ENCODE measurements around the gene ZSCAN9.

Gene ZSCAN9

DNA sequence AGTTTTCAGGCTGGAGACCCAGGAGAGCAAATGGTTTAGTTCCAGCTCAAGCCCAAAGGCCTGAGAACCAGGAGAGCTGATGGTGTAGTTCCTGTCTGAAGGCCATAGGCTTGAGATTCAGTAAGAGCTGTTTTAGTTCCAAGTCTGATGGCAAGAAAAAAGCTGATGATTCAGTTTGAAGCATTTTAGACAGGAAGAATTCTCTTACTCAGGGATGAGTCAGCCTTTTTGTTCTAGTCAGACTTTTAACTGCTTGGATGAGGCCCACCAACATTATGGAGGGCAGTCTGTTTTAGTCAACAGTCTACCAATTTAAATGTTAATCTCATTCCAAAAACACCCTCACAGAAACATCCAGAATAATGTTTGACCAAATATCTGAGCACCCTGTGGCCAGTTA is 44.4 kb downstream of the ZSCAN9 start:
- H3K4me3 ChIP-seq (ENCODE audit: low read length): no peak overlapping the region
- no peak for TF ChIP-seq ZNF274 (IDR thresholded peaks at IDR 0.05; ENCODE audit: low read depth, low read length)

- H3K4me3 ChIP-seq (ENCODE audit: low read length): no peak overlapping the region
- TF ChIP-seq ZNF274 (IDR thresholded peaks at IDR 0.05; ENCODE audit: low read depth, low read length): no peak
Measured at GRCh38 chr6:28274888-28275287, 49.8 kb downstream of the ZSCAN9 start.

- TF ChIP-seq ZNF274 (IDR thresholded peaks at IDR 0.05; ENCODE audit: low read depth, low read length): no peak
- no peak overlapping the region for H3K4me3 ChIP-seq (ENCODE audit: low read length)
Measured at GRCh38 chr6:28277746-28278145, 52.7 kb downstream of the ZSCAN9 start.

- peak overlapping the region; percentile 67 for H3K4me3 ChIP-seq (ENCODE audit: low read length)
- no peak for TF ChIP-seq ZNF274 (IDR thresholded peaks at IDR 0.05; ENCODE audit: low read depth, low read length)
Measured at GRCh38 chr6:28280595-28281287, 55.7 kb downstream of the ZSCAN9 start.

- H3K4me3 ChIP-seq (ENCODE audit: low read length): peak within 1 kb of the TSS; percentile 67
- no peak for TF ChIP-seq ZNF274 (IDR thresholded peaks at IDR 0.05; ENCODE audit: low read depth, low read length)
Measured at GRCh38 chr6:28281288-28282064, 56.4 kb downstream of the ZSCAN9 start, which contains the start of gene PGBD1. PGBD1 (plus strand) TSS chr6:28281572; CDS start chr6:28283814, 2,242 bp downstream.

DNA sequence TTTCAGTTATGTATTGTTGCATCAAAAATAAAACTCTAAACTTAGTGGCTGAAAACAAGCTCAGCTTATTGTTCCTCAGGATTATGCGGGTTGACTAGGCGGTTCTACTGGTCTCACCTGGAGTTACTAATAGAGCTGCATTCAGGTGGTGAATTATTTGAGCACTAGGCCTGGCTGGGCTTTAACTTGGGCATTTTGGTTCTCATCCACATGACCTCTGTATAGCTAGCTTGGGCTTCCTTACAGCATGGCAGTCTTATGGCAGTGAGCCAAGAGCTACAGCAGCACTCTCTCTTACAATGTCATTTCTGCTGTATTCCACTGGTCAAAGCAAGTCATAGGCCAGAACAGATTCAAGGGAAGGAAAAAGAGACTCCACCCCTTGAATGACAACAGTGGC is 57.9 kb downstream of the ZSCAN9 start:
- TF ChIP-seq ZNF274 (IDR thresholded peaks at IDR 0.05; ENCODE audit: low read depth, low read length): no peak
- H3K4me3 ChIP-seq (ENCODE audit: low read length): no peak overlapping the region

Measured in GM08714 (cell line).